ENCODE results near the gene NOS3. TPM values are rescaled to one million over a fixed set of nuclear protein-coding genes. Genes with fewer than 3 reads are reported as not detected.

NOS3 gene
- total and polyA plus RNA-seq, 2 experiments from 2014 or later: 2.6 to 6.1 TPM

DNA sequence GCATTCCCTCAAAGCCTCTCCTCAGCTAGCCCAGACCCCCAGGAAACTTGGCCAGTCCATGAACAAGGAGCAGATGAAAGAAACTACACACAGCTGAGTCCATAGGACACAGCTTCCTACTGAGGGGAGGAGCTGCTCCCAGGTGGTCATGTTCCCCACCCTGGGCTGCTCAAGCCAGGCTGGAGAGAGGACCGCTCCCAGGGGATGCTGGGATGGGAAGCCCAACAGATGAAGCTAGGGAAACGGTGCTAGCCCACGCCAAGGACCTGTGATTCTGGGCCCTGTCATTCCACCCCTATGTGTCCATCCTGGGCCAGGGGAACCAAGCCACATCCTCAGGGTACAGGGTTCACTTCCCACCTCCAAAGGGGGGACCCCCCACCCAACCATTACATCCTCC is 31.7 kb upstream of the NOS3 start (continued):
- TF ChIP-seq, protein P1, sequence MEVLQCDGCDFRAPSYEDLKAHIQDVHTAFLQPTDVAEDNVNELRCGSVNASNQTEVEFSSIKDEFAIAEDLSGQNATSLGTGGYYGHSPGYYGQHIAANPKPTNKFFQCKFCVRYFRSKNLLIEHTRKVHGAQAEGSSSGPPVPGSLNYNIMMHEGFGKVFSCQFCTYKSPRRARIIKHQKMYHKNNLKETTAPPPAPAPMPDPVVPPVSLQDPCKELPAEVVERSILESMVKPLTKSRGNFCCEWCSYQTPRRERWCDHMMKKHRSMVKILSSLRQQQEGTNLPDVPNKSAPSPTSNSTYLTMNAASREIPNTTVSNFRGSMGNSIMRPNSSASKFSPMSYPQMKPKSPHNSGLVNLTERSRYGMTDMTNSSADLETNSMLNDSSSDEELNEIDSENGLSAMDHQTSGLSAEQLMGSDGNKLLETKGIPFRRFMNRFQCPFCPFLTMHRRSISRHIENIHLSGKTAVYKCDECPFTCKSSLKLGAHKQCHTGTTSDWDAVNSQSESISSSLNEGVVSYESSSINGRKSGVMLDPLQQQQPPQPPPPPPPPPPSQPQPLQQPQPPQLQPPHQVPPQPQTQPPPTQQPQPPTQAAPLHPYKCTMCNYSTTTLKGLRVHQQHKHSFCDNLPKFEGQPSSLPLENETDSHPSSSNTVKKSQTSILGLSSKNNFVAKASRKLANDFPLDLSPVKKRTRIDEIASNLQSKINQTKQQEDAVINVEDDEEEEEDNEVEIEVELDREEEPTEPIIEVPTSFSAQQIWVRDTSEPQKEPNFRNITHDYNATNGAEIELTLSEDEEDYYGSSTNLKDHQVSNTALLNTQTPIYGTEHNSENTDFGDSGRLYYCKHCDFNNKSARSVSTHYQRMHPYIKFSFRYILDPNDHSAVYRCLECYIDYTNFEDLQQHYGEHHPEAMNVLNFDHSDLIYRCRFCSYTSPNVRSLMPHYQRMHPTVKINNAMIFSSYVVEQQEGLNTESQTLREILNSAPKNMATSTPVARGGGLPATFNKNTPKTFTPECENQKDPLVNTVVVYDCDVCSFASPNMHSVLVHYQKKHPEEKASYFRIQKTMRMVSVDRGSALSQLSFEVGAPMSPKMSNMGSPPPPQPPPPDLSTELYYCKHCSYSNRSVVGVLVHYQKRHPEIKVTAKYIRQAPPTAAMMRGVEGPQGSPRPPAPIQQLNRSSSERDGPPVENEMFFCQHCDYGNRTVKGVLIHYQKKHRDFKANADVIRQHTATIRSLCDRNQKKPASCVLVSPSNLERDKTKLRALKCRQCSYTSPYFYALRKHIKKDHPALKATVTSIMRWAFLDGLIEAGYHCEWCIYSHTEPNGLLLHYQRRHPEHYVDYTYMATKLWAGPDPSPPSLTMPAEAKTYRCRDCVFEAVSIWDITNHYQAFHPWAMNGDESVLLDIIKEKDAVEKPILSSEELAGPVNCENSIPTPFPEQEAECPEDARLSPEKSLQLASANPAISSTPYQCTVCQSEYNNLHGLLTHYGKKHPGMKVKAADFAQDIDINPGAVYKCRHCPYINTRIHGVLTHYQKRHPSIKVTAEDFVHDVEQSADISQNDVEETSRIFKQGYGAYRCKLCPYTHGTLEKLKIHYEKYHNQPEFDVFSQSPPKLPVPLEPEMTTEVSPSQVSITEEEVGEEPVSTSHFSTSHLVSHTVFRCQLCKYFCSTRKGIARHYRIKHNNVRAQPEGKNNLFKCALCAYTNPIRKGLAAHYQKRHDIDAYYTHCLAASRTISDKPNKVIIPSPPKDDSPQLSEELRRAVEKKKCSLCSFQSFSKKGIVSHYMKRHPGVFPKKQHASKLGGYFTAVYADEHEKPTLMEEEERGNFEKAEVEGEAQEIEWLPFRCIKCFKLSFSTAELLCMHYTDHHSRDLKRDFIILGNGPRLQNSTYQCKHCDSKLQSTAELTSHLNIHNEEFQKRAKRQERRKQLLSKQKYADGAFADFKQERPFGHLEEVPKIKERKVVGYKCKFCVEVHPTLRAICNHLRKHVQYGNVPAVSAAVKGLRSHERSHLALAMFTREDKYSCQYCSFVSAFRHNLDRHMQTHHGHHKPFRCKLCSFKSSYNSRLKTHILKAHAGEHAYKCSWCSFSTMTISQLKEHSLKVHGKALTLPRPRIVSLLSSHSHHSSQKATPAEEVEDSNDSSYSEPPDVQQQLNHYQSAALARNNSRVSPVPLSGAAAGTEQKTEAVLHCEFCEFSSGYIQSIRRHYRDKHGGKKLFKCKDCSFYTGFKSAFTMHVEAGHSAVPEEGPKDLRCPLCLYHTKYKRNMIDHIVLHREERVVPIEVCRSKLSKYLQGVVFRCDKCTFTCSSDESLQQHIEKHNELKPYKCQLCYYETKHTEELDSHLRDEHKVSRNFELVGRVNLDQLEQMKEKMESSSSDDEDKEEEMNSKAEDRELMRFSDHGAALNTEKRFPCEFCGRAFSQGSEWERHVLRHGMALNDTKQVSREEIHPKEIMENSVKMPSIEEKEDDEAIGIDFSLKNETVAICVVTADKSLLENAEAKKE (CRISPR knock-in tag; IDR thresholded peaks at IDR 0.05): no peak
- TF ChIP-seq, protein P2, sequence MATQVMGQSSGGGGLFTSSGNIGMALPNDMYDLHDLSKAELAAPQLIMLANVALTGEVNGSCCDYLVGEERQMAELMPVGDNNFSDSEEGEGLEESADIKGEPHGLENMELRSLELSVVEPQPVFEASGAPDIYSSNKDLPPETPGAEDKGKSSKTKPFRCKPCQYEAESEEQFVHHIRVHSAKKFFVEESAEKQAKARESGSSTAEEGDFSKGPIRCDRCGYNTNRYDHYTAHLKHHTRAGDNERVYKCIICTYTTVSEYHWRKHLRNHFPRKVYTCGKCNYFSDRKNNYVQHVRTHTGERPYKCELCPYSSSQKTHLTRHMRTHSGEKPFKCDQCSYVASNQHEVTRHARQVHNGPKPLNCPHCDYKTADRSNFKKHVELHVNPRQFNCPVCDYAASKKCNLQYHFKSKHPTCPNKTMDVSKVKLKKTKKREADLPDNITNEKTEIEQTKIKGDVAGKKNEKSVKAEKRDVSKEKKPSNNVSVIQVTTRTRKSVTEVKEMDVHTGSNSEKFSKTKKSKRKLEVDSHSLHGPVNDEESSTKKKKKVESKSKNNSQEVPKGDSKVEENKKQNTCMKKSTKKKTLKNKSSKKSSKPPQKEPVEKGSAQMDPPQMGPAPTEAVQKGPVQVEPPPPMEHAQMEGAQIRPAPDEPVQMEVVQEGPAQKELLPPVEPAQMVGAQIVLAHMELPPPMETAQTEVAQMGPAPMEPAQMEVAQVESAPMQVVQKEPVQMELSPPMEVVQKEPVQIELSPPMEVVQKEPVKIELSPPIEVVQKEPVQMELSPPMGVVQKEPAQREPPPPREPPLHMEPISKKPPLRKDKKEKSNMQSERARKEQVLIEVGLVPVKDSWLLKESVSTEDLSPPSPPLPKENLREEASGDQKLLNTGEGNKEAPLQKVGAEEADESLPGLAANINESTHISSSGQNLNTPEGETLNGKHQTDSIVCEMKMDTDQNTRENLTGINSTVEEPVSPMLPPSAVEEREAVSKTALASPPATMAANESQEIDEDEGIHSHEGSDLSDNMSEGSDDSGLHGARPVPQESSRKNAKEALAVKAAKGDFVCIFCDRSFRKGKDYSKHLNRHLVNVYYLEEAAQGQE (IDR thresholded peaks at IDR 0.05; ENCODE audit: unreplicated experiment): no peak
- no peak for TF ChIP-seq POLR2AphosphoS5 (IDR thresholded peaks at IDR 0.05; ENCODE audit: low read depth)

All from GM23338 (cell line).